ENCODE measurements around the gene CPSF4L. TPM values are rescaled to one million over a fixed set of nuclear protein-coding genes. Genes with fewer than 3 reads are reported as not detected.

Gene CPSF4L
- total RNA-seq, 1 experiment from 2014 or later = not detected

GRCh38 chr17:73224237-73224636 is 37.4 kb downstream of the CPSF4L start:
- Histone ChIP-seq H3K36me3 (ENCODE audit: insufficient read depth, low read length, poor library complexity, severe bottlenecking) (no peaks in the 10 kb centered on the region), H3K27ac (ENCODE audit: low read depth, low read length, poor library complexity, severe bottlenecking) (no peak overlapping the region), H3K4me1 (ENCODE audit: insufficient read depth, low read length, poor library complexity, severe bottlenecking) (peaks cover 21% of the 10 kb centered on the region), H3K9me3 (ENCODE audit: low read depth, low read length, poor library complexity, severe bottlenecking) (no peaks in the 10 kb centered on the region), H3K4me3 (ENCODE audit: low read depth, low read length, poor library complexity, severe bottlenecking) (no peak overlapping the region), H3K27me3 (replicated peaks; ENCODE audit: insufficient read depth, low read depth, low read length, poor library complexity) (no peaks in the 10 kb centered on the region)
- ChIA-PET POLR2A (ENCODE audit: low non-redundant PET) (no interaction called here), CTCF (no interaction called here)
- BruUV-seq (replicated peaks) = no TSS peak
- no peak for TF ChIP-seq EZH2 (IDR thresholded peaks at IDR 0.05; ENCODE audit: borderline replicate concordance, low read depth, low read length, poor library complexity, severe bottlenecking)
- TF ChIP-seq, protein P1, sequence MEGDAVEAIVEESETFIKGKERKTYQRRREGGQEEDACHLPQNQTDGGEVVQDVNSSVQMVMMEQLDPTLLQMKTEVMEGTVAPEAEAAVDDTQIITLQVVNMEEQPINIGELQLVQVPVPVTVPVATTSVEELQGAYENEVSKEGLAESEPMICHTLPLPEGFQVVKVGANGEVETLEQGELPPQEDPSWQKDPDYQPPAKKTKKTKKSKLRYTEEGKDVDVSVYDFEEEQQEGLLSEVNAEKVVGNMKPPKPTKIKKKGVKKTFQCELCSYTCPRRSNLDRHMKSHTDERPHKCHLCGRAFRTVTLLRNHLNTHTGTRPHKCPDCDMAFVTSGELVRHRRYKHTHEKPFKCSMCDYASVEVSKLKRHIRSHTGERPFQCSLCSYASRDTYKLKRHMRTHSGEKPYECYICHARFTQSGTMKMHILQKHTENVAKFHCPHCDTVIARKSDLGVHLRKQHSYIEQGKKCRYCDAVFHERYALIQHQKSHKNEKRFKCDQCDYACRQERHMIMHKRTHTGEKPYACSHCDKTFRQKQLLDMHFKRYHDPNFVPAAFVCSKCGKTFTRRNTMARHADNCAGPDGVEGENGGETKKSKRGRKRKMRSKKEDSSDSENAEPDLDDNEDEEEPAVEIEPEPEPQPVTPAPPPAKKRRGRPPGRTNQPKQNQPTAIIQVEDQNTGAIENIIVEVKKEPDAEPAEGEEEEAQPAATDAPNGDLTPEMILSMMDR (conservative IDR thresholded peaks at IDR 0.05; ENCODE audit: low read depth, low read length) = no peak
- no peak for DNase-seq (ENCODE audit: low spot score)
- intact Hi-C loops (cut with micrococcal nuclease; ENCODE audit: unreplicated experiment) = no loop called here

DNA sequence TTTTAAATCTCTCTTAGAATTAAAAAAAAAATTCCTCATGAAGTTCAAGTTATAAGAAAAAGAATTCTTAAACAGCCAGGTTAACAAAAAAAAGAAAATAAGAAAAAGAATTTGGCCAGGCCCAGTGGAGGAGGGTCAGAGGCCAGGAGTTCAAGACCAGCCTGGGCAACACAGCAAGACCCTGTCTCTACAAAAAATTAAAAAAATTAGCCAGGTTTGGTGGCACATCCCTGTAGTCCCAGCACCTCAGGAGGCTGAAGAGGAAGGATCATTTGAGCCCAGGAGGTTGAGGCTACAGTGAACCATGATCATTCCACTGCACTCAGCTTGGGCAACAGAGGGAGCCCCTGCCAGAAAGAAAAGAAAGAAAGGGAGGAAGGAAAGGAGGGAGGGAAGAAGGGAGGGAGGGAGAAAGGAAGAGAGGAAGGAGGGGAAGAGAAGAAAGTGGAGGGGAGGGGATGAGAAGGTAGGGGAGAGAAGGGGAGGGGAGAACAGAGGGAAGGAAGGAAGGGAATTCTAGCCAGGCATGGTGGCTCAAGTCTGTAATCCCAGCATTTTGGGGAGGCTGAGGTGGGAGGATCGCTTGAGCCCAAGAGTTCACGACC is 38.0 kb downstream of the CPSF4L start:
- CTCF ChIA-PET = no interaction called here
- intact Hi-C loops (cut with micrococcal nuclease; ENCODE audit: unreplicated experiment) = no loop called here
- POLR2A ChIA-PET (ENCODE audit: low non-redundant PET) = no interaction called here
- no peaks in the 10 kb centered on the region for H3K9me3 ChIP-seq (ENCODE audit: low read depth, low read length, poor library complexity, severe bottlenecking)
- BruUV-seq (replicated peaks) = no TSS peak
- H3K4me3 ChIP-seq (ENCODE audit: low read depth, low read length, poor library complexity, severe bottlenecking) = no peak overlapping the region
- H3K4me1 ChIP-seq (ENCODE audit: insufficient read depth, low read length, poor library complexity, severe bottlenecking) = peaks cover 16% of the 10 kb centered on the region
- TF ChIP-seq EZH2 (IDR thresholded peaks at IDR 0.05; ENCODE audit: borderline replicate concordance, low read depth, low read length, poor library complexity, severe bottlenecking) = no peak
- TF ChIP-seq, protein P1 (conservative IDR thresholded peaks at IDR 0.05; ENCODE audit: low read depth, low read length) = no peak
- no peak overlapping the region for H3K27ac ChIP-seq (ENCODE audit: low read depth, low read length, poor library complexity, severe bottlenecking)
- H3K36me3 ChIP-seq (ENCODE audit: insufficient read depth, low read length, poor library complexity, severe bottlenecking) = no peaks in the 10 kb centered on the region
- H3K27me3 ChIP-seq (replicated peaks; ENCODE audit: insufficient read depth, low read depth, low read length, poor library complexity) = no peaks in the 10 kb centered on the region
- no peak for DNase-seq (ENCODE audit: low spot score)

DNA sequence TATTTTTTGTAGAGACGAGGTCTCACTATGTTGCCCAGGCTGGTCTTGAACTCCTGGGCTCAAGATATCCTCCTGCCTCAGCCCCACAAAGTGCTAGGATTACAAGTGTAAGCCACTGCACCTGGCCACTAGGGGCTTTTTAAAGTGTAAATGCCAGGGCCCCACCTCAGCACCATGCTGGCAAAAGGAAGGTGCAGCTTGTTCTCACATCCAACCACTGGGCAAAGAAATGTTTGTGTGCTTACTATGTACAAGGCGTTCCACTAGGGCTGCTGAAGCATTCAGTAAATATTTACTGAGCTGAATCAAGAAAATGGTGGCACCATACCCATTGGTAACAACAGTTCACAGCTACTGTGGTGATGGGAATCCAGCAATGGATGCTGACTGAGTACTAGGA is 46.2 kb downstream of the CPSF4L start:
- Histone ChIP-seq H3K36me3 (ENCODE audit: insufficient read depth, low read length, poor library complexity, severe bottlenecking) (no peaks in the 10 kb centered on the region), H3K4me3 (ENCODE audit: low read depth, low read length, poor library complexity, severe bottlenecking) (no peak overlapping the region), H3K27ac (ENCODE audit: low read depth, low read length, poor library complexity, severe bottlenecking) (no peak overlapping the region), H3K4me1 (ENCODE audit: insufficient read depth, low read length, poor library complexity, severe bottlenecking) (no peaks in the 10 kb centered on the region), H3K27me3 (replicated peaks; ENCODE audit: insufficient read depth, low read depth, low read length, poor library complexity) (no peaks in the 10 kb centered on the region), H3K9me3 (ENCODE audit: low read depth, low read length, poor library complexity, severe bottlenecking) (no peaks in the 10 kb centered on the region)
- no peak for DNase-seq (ENCODE audit: low spot score)
- intact Hi-C loops (cut with micrococcal nuclease; ENCODE audit: unreplicated experiment) = no loop called here
- TF ChIP-seq, protein P1 (conservative IDR thresholded peaks at IDR 0.05; ENCODE audit: low read depth, low read length) = no peak
- no peak for TF ChIP-seq EZH2 (IDR thresholded peaks at IDR 0.05; ENCODE audit: borderline replicate concordance, low read depth, low read length, poor library complexity, severe bottlenecking)
- POLR2A ChIA-PET (ENCODE audit: low non-redundant PET) = no interaction called here
- CTCF ChIA-PET = interaction anchor here (0.6 kb wide), 1 partner anchor 988 kb away, joined by 3 read pairs; the partner anchor contains the start of gene RPL38
- no TSS peak for BruUV-seq (replicated peaks)

Data from A673 (cell line).